B cell (primary cell): ENCODE measurements around the gene ARHGAP9. TPM values are rescaled to one million over a fixed set of nuclear protein-coding genes. Genes with fewer than 3 reads are reported as not detected.

Source experiments
- ATAC-seq: fragments of 200-7000 bp; cut with Tn5 transposase; one replicate; pipeline ENCODE4 v1.10.0; 2021; ENCODE audit warnings: low read depth, mild to moderate bottlenecking, moderate number of reproducible peaks, moderate library complexity
- CTCF ChIA-PET: fragments of 350-600 bp; sonication (Branson Sonifier 250); formaldehyde crosslinking; loops from one replicate; lab custom pipeline; 2021; ENCODE audit warnings: antibody characterized with exemption, inconsistent platforms; lab: Charles Lee
- POLR2A ChIA-PET: fragments of 350-600 bp; sonication (Branson Sonifier 250); formaldehyde crosslinking; loops from one replicate; lab custom pipeline; 2021; ENCODE audit warnings: antibody characterized with exemption; lab: Charles Lee
- DNase-seq: peaks from one replicate; pipeline ENCODE4 v3.0.0; 2013
- H2AFZ ChIP-seq: 2 replicates; pipeline ENCODE4 v1.6.1; 2012; ENCODE audit warnings: mild to moderate bottlenecking, low read depth, low read length; ENCODE audit not compliant: insufficient read depth, poor library complexity, severe bottlenecking
- H3K27ac ChIP-seq, 2 donors: 1 replicate in 1 of 2; 2 replicates in 1 of 2; pipeline ENCODE4 v1.5.1; 2012 to 2013; ENCODE audit warnings: low read length in 2 of 2, mild to moderate bottlenecking in 2 of 2, moderate library complexity in 1 of 2
- H3K27me3 ChIP-seq, 4 experiments: fragments of 200-600 bp in 1 of 4; sonication (generic) in 1 of 4; replicated peaks in 1 of 4; 1 replicate in 2 of 4; 2 replicates in 2 of 4; pipeline versions ENCODE4 v1.6.1 to v1.7.0; 2013 to 2016; ENCODE audit warnings: low read length in 3 of 4, mild to moderate bottlenecking in 2 of 4, mixed read lengths in 1 of 4, moderate library complexity in 1 of 4; ENCODE audit not compliant: insufficient read depth in 4 of 4, control insufficient read depth in 3 of 4; ENCODE audit errors: control extremely low read depth in 1 of 4
- H3K36me3 ChIP-seq, 2 experiments: replicated peaks in 1 of 2; 1 replicate in 1 of 2; 2 replicates in 1 of 2; pipeline versions ENCODE4 v1.6.1 to v1.7.1; 2013; ENCODE audit warnings: low read length in 1 of 2; ENCODE audit not compliant: insufficient read depth in 2 of 2, control insufficient read depth in 1 of 2; ENCODE audit errors: control extremely low read depth in 1 of 2, extremely low read depth in 1 of 2
- H3K4me1 ChIP-seq, 2 donors: fragments of 200-600 bp in 1 of 2; sonication (generic) in 1 of 2; 1 replicate in 1 of 2; 2 replicates in 1 of 2; pipeline versions ENCODE4 v1.5.1 to v1.6.1; 2013 to 2017; ENCODE audit warnings: low read length in 2 of 2; ENCODE audit not compliant: control insufficient read depth in 2 of 2, insufficient read depth in 2 of 2
- H3K4me2 ChIP-seq: replicated peaks from 2 replicates; pipeline ENCODE3; 2012; ENCODE audit warnings: mild to moderate bottlenecking, low read depth, low read length; ENCODE audit not compliant: poor library complexity, severe bottlenecking
- H3K4me3 ChIP-seq, 5 experiments: fragments of 200-600 bp in 1 of 5; sonication (generic) in 1 of 5; 1 replicate in 3 of 5; 2 replicates in 2 of 5; pipeline versions ENCODE4 v1.5.1 to v1.7.0; 2011 to 2016; ENCODE audit warnings: low read length in 4 of 5, mild to moderate bottlenecking in 4 of 5, low read depth in 2 of 5, control low read depth in 1 of 5, moderate library complexity in 1 of 5; ENCODE audit not compliant: insufficient read depth in 1 of 5; ENCODE audit errors: control extremely low read depth in 1 of 5, extremely low read depth in 1 of 5
- H3K79me2 ChIP-seq: fragments of 200-600 bp; sonication (generic); one replicate; pipeline ENCODE4 v1.6.0; 2016; ENCODE audit warnings: low read length; ENCODE audit not compliant: control insufficient read depth, insufficient read depth
- H3K9ac ChIP-seq: fragments of 200-600 bp; sonication (generic); 2 replicates; pipeline ENCODE4 v1.6.1; 2017; ENCODE audit warnings: mild to moderate bottlenecking, low read length, moderate library complexity
- H3K9me3 ChIP-seq, 3 donors: one replicate each; pipeline versions ENCODE4 v1.6.1 to v1.7.1; 2013; ENCODE audit warnings: low read length in 2 of 3; ENCODE audit not compliant: control insufficient read depth in 2 of 3, insufficient read depth in 1 of 3; ENCODE audit errors: control extremely low read depth in 1 of 3
- H4K20me1 ChIP-seq: 2 replicates; pipeline ENCODE4 v1.6.0; 2012; ENCODE audit warnings: mild to moderate bottlenecking, low read length; ENCODE audit not compliant: insufficient read depth, control insufficient read depth, poor library complexity, severe bottlenecking
- H3K27ac Mint-ChIP-seq: one replicate; pipeline ENCODE4 v1.8.0; 2021; ENCODE audit warnings: mixed read lengths
- H3K27me3 Mint-ChIP-seq: one replicate; pipeline ENCODE4 v1.8.0; 2021; ENCODE audit warnings: mixed read lengths
- H3K4me1 Mint-ChIP-seq: one replicate; pipeline ENCODE4 v1.8.0; 2021; ENCODE audit warnings: mixed read lengths
- H3K4me3 Mint-ChIP-seq: one replicate; pipeline ENCODE4 v1.8.0; 2021; ENCODE audit warnings: mixed read lengths
- H3K9me3 Mint-ChIP-seq: one replicate; pipeline ENCODE4 v1.8.0; 2022; ENCODE audit warnings: mixed read lengths; ENCODE audit not compliant: insufficient read depth
- CTCF ChIP-seq: fragments of 200-600 bp; IDR thresholded peaks from one replicate; pipeline ENCODE4 v1.8.0; 2022; ENCODE audit warnings: antibody characterized with exemption, mild to moderate bottlenecking
- EZH2 ChIP-seq: IDR thresholded peaks from 2 replicates; pipeline ENCODE4 v1.6.1; 2012; ENCODE audit warnings: borderline replicate concordance, low read depth, mild to moderate bottlenecking, moderate library complexity, low read length; ENCODE audit not compliant: insufficient read depth, poor library complexity, severe bottlenecking
- WGBS: methylation state at CpG from one replicate; pipeline ENCODE4 v1.1.5; 2013; ENCODE audit warnings: missing lambda C conversion rate; ENCODE audit not compliant: insufficient coverage; 5-methylcytosine and 5-hydroxymethylcytosine counted together
- intact Hi-C: fragments of 100-400 bp; cut with micrococcal nuclease; formaldehyde crosslinking; loops from one replicate; pipeline ENCODE4 v1.10.0; 2022
- polyA plus RNA-seq: library from polyadenylated mRNA; depleted of rRNA; stranded (reverse); fragments of >200 nt; gene quantifications from 2 replicates; pipeline ENCODE4 v1.2.3, GENCODE V29; 2012
- total RNA-seq, 2 donors: library from RNA; stranded (reverse); fragments of 120-200 nt in 1 of 2; gene quantifications; 1 replicate in 1 of 2; 2 replicates in 1 of 2; pipeline versions ENCODE4 v1.2.3 to v1.2.4, GENCODE V29; 2013 to 2022

The ARHGAP9 gene
- total and polyA plus RNA-seq, 2 donors (not counting 1 experiment from before 2014, with no cell fraction given) = 161 to 390 TPM

- H3K27me3 ChIP-seq = no peaks in the 10 kb centered on the region
- no peak overlapping the region for H3K27ac ChIP-seq
- TF ChIP-seq EZH2 (no peak), CTCF (no peak)
- no peak overlapping the region for H3K4me2 ChIP-seq
- H4K20me1 ChIP-seq = peaks cover 16% of the 10 kb centered on the region
- Mint-ChIP-seq H3K4me3 (no peak overlapping the region), H3K9me3 (no peaks in the 10 kb centered on the region), H3K4me1 (peaks cover 21% of the 10 kb centered on the region), H3K27me3 (no peaks in the 10 kb centered on the region), H3K27ac (peak overlapping the region; percentile 32)
- ATAC-seq (no peak), DNase-seq (no peak)
- WGBS = 97% methylated on average over 8 of the region's 10 CpGs
- peaks cover 17% of the 10 kb centered on the region for H3K79me2 ChIP-seq
- peaks cover 12 to 17% of the 10 kb centered on the region in 2 donors for H3K4me1 ChIP-seq
- H3K4me3 ChIP-seq = no peak overlapping the region
- H3K36me3 ChIP-seq = peaks cover 2 to 58% of the 10 kb centered on the region in 2 experiments
- intact Hi-C loops = no loop called here
- ChIA-PET POLR2A (interaction anchor here (0.7 kb wide), 1 partner anchor 57 kb away, joined by 3 read pairs; no protein-coding TSS in a partner anchor), CTCF (interaction anchor here (0.8 to 1.1 kb wide), 2 partner anchors 11 to 16 kb away, joined by 3 to 5 read pairs; no protein-coding TSS in a partner anchor)
- H3K9me3 ChIP-seq = no peaks in the 10 kb centered on the region
- H3K9ac ChIP-seq = no peak overlapping the region
- no peak overlapping the region for H2AFZ ChIP-seq
Observed at GRCh38 chr12:57469296-57470164, 10.1 kb downstream of the ARHGAP9 start.

- POLR2A ChIA-PET = no interaction called here
- peaks cover 8 to 17% of the 10 kb centered on the region in 2 donors for H3K4me1 ChIP-seq
- H3K27me3 ChIP-seq = no peaks in the 10 kb centered on the region
- H3K9me3 ChIP-seq = no peaks in the 10 kb centered on the region
- peaks cover 0 to 45% of the 10 kb centered on the region in 2 experiments for H3K36me3 ChIP-seq
- H4K20me1 ChIP-seq = peaks cover 11% of the 10 kb centered on the region
- ATAC-seq (no peak), DNase-seq (no peak)
- no peak overlapping the region for H2AFZ ChIP-seq
- no peak overlapping the region for H3K4me3 Mint-ChIP-seq
- no peak overlapping the region for H3K27ac ChIP-seq
- H3K79me2 ChIP-seq = peaks cover 8% of the 10 kb centered on the region
- CTCF ChIA-PET = no interaction called here
- no peaks in the 10 kb centered on the region for H3K9me3 Mint-ChIP-seq
- peaks cover 15% of the 10 kb centered on the region for H3K4me1 Mint-ChIP-seq
- peak overlapping the region; percentile 10 for H3K27ac Mint-ChIP-seq
- H3K4me3 ChIP-seq = no peak overlapping the region
- H3K9ac ChIP-seq = no peak overlapping the region
- intact Hi-C loops = no loop called here
- H3K4me2 ChIP-seq = no peak overlapping the region
- WGBS = over 99% methylated on average over 11 of the region's 11 CpGs
- no peaks in the 10 kb centered on the region for H3K27me3 Mint-ChIP-seq
- no peak for TF ChIP-seq EZH2
- no peak for TF ChIP-seq CTCF
Observed at GRCh38 chr12:57467915-57468314, 11.8 kb downstream of the ARHGAP9 start.
